ENCODE measurements around the gene SNAPC2. TPM values are rescaled to one million over a fixed set of nuclear protein-coding genes. Genes with fewer than 3 reads are reported as not detected.

SNAPC2 gene
- total RNA-seq, 1 donor from 2014 or later: 15.2 TPM

- H3K9me3 Mint-ChIP-seq (ENCODE audit: unreplicated experiment): no peaks in the 10 kb centered on the region
- H3K27me3 Mint-ChIP-seq (ENCODE audit: low read depth, unreplicated experiment): peaks cover 13% of the 10 kb centered on the region
Observed at GRCh38 chr19:7918615-7919421, 1.3 kb upstream of the SNAPC2 start.

GRCh38 chr19:7920519-7921301, 572 bp downstream of the SNAPC2 start:
- Histone ChIP-seq H3K36me3 (ENCODE audit: insufficient read depth, low read length) (peaks cover 3% of the 10 kb centered on the region), H3K9me3 (ENCODE audit: insufficient read depth, low read depth, low read length) (no peaks in the 10 kb centered on the region), H2AFZ (ENCODE audit: low read depth, low read length) (peak overlapping the region; percentile 81), H3K4me3 (ENCODE audit: insufficient read depth, low read depth, low read length) (peak overlapping the region; percentile 73), H3K9ac (ENCODE audit: low read length) (peak overlapping the region; percentile 85), H3K79me2 (ENCODE audit: insufficient read depth, low read length) (peaks cover 6% of the 10 kb centered on the region), H3K27ac (ENCODE audit: low read depth, low read length) (peak overlapping the region; percentile 83), H3K4me2 (ENCODE audit: low read length) (peak overlapping the region; percentile 99), H3K4me1 (ENCODE audit: insufficient read depth, low read length) (peaks cover 30% of the 10 kb centered on the region), H4K20me1 (ENCODE audit: insufficient read depth, low read length) (peaks cover 19% of the 10 kb centered on the region), H3K27me3 (ENCODE audit: insufficient read depth, low read length) (peaks cover 17% of the 10 kb centered on the region)
- DNase-seq (ENCODE audit: low read depth): peak; percentile 82
- H3K4me3 Mint-ChIP-seq (ENCODE audit: unreplicated experiment): peak overlapping the region; percentile 82
- H3K27ac Mint-ChIP-seq (ENCODE audit: unreplicated experiment): peak overlapping the region; percentile 26
- TF ChIP-seq CTCF (IDR thresholded peaks at IDR 0.05; ENCODE audit: insufficient read depth, low read depth, low read length): no peak
- TF ChIP-seq EZH2 (IDR thresholded peaks at IDR 0.05; ENCODE audit: insufficient read depth, low read length): no peak
- H3K36me3 Mint-ChIP-seq (ENCODE audit: low read depth, unreplicated experiment): no peaks in the 10 kb centered on the region
- FAIRE-seq: no peak
- no peaks in the 10 kb centered on the region for H3K9me3 Mint-ChIP-seq (ENCODE audit: unreplicated experiment)
- H3K4me1 Mint-ChIP-seq (ENCODE audit: low read depth, unreplicated experiment): peaks cover 5% of the 10 kb centered on the region
- H3K27me3 Mint-ChIP-seq (ENCODE audit: low read depth, unreplicated experiment): peaks cover 4% of the 10 kb centered on the region

More at GRCh38 chr19:7918615-7919421, 1.3 kb upstream of the SNAPC2 start:
- H3K36me3 Mint-ChIP-seq (ENCODE audit: low read depth, unreplicated experiment): no peaks in the 10 kb centered on the region
- peaks cover 6% of the 10 kb centered on the region for H3K79me2 ChIP-seq (ENCODE audit: insufficient read depth, low read length)
- H3K4me1 ChIP-seq (ENCODE audit: insufficient read depth, low read length): peaks cover 30% of the 10 kb centered on the region
- H3K4me2 ChIP-seq (ENCODE audit: low read length): peak overlapping the region; percentile 93
- H3K27ac Mint-ChIP-seq (ENCODE audit: unreplicated experiment): peak overlapping the region; percentile 53
- no peak for DNase-seq (ENCODE audit: low read depth)
- H3K36me3 ChIP-seq (ENCODE audit: insufficient read depth, low read length): peaks cover 3% of the 10 kb centered on the region
- H3K9me3 ChIP-seq (ENCODE audit: insufficient read depth, low read depth, low read length): no peaks in the 10 kb centered on the region
- peaks cover 26% of the 10 kb centered on the region for H4K20me1 ChIP-seq (ENCODE audit: insufficient read depth, low read length)
- peaks cover 3% of the 10 kb centered on the region for H3K4me1 Mint-ChIP-seq (ENCODE audit: low read depth, unreplicated experiment)
- H3K27ac ChIP-seq (ENCODE audit: low read depth, low read length): no peak overlapping the region
- H3K27me3 ChIP-seq (ENCODE audit: insufficient read depth, low read length): peaks cover 22% of the 10 kb centered on the region
- FAIRE-seq: no peak
- no peak overlapping the region for H3K9ac ChIP-seq (ENCODE audit: low read length)
- no peak overlapping the region for H2AFZ ChIP-seq (ENCODE audit: low read depth, low read length)
- no peak for TF ChIP-seq CTCF (IDR thresholded peaks at IDR 0.05; ENCODE audit: insufficient read depth, low read depth, low read length)
- TF ChIP-seq EZH2 (IDR thresholded peaks at IDR 0.05; ENCODE audit: insufficient read depth, low read length): no peak
- peak overlapping the region; percentile 84 for H3K4me3 Mint-ChIP-seq (ENCODE audit: unreplicated experiment)
- H3K4me3 ChIP-seq (ENCODE audit: insufficient read depth, low read depth, low read length): no peak overlapping the region

All from astrocyte (in vitro differentiated cells and primary cell).